Activated T-cell treated with anti-CD3 and anti-CD28 coated beads, Interleukin-2, amount 50 U/mL, for 48 hours (primary cell): ENCODE data around the gene AGBL3.

Experiments
- DNase-seq, 2 experiments: peaks; one replicate each; pipeline ENCODE4 v3.0.0-alpha.2; 2020

The AGBL3 gene

DNA sequence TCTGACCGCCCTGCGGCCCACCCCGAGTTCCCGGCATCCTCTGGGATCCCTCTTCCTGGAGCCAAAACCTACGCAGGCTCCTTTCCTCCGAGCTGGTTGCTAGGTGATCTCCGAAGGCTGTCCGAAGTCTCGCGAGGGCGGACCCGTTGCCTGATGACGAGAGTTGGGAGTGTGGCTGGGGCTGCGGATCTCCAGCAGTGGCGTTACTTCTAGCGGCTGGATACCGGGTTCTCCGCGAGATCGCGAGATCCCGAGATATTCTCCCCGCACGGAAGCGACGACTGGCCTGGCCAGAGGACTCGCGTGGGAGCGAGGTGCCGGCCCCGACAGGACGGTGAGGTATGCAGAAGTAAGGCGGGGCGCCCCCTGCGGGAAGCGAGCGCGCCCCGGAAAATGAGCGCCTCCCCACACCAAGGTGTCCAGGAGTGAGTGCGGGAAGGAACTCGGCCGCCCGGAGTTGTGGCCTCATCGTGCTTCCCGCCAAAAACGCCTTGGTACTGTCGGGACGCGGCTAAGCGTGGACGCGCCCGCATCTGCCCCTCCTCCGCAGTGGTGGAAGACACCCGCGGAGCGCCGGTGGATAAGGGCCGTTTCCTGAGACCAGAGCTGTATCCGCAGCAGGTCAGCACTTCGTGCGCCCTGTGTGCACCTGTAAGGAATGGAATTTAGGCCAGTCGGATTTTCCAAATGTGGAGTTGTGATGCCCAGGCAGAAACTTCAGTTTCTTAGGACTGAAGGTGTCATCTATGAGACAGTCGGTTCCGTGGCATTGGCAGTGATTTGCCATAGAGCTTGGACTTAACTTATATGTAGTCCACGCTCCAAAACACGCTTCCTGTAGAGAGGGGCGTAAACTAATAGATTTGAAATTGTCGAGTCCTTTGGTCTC, at the start of gene AGBL3:
TSS of gene AGBL3 (plus strand) at position 146 of the 889 bp plus-strand sequence. CDS start 1,426 bp downstream, outside the sequence.
- peak; percentile 95 for DNase-seq

DNA sequence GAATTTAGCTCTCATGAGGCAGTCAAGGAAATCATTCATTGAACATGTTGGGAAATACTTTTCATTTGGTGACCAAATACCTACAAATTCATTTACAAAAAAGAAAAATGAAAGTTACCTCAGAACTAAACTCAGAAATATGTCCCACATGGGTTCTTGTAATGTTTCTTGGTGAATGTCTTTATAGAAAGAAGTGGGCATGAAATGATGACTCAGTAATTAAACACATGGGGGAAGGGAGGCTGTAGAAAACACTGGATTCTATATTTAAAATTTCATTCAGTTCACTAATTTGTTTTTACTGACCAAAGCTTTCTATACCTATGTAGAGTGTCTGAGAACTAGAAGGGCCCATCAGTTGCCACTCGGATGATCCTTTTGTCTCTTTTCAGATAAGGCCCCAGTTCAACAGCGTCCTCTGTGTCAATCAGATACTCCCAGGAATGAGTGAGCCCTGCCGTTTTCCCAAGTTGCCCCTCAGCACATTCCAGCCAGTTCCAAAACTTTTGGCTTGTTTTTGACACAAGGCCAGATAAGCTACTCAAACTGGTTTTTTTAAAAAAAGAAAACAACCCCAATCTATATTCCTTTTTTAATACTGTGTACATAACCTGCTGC, 49.3 kb upstream of the AGBL3 start:
- DNase-seq, result no peak

- DNase-seq, result no peak
Observed at GRCh38 chr7:134938141-134938540, 48.2 kb upstream of the AGBL3 start.

DNA sequence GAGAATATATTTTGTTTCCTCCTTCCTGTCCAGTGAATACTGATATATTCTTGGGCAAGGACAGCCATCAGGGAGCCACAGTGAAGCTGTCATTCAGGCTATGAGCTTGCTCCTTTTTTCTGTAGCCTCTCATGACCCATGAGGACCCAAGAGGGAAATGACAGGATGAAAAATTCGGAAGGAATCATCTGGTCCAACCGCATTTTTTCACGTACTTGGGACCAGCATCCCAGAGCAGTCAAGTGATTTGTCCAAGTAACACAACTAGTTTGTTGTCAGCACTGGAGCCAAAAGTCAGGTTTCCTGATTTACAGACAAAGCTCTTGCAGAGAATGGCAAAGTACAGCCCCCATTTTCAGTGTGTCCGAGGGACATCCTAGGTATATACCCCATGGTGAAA, 47.2 kb upstream of the AGBL3 start:
- DNase-seq, result no peak

DNA sequence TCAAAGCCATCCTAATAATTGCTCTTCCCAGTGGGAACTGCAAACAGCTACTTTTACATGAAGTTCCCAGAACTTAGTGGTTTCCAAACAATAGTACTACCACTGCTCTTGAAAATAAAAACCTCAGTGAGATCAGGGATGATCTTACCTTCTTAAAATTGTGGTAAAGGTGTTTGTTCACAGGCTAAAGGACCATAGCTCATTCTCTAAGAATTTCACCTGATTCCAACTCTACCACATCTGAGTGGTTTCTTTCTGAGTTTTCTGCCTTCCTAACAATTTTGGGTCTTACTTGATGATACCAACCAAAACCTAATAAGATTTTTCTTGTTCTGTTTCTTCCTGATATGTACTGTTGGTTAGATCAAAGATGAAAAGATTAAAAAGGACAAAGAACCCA, 45.6 kb upstream of the AGBL3 start:
- no peak for DNase-seq

GRCh38 chr7:134941185-134941900, 45.0 kb upstream of the AGBL3 start:
- no peak for DNase-seq

DNA sequence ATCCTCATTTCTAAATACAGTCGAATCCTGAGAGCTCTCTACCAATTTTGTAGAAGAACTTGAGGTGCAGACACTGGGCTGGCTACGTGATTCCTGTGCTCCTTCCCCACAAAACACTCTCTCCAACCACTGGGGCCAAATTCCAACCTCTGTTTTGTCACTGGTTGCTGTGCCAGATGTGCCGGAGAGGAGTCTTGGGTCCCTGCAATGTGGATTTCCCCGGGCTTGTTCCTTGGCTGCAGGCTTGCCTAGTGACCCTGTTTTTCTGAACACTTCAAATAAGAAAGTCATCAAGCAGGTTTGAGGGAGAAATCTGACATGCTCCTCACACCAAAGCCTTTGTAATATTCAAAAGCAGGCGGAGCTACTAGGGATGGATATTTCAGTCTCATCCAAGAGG, 44.4 kb upstream of the AGBL3 start:
- no peak for DNase-seq

GRCh38 chr7:134942690-134943466, 43.4 kb upstream of the AGBL3 start:
- DNase-seq, result no peak

- DNase-seq, result no peak
Observed at GRCh38 chr7:134943785-134944400, 42.4 kb upstream of the AGBL3 start.

DNA sequence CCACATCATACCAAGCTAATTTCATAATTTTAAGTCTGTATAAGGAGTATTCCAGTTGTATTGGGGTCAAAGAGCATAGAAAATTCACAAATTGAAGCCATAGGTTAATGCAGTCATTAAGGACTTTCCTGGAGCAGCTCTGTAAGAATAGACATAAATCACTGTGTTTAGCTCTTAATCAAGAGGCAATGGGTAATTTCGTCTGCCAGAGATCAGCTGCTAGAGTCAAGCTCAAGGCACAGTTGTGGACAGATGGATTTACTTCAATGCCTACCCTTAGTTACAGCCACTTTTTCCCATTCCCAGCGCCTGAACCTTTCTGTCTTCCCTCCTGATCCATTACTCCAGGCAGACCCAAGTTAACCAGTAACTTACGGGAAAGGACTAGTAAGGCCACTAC, 40.6 kb upstream of the AGBL3 start:
- DNase-seq, result no peak

DNA sequence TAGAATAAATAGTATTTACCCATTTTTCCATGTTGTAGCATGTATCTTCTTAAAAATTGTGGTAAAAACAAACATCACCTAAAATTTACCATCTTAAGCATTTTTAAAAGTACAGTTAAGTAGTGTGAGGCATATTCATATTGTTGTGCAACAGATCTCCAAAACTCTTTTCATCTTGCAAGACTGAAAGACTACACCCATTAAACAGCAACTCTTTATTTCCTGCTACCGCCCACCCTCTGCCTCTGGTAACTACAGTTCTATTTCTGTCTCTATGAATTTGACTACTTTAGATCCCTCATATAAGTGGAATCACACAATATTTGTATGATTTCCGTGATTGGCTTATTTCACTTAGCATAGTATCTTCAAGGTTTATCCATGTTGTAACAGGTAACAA, 40.0 kb upstream of the AGBL3 start:
- DNase-seq, result no peak

- DNase-seq, result no peak
Observed at GRCh38 chr7:134947329-134947728, 39.0 kb upstream of the AGBL3 start.

DNA sequence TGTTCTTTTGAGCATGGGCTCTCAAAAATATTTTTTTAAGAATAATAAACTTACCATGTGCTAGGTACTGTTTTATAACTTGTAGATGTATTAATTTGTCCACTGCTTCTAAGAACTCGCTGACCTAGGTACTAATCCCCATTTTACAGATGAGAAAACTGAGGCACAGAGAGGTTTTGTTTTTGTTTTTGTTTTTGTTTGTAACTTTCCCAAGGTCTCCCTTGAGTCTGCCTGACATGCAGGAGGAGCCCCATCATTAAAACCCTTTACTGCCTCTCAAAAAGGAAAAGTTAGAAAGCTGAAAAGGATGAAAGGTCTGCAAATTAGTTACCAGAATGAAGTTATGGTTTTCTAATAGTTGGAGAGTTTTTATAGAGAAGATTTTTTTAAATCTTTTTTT, 38.5 kb upstream of the AGBL3 start:
- DNase-seq, result no peak

GRCh38 chr7:134948246-134948645, 38.1 kb upstream of the AGBL3 start:
- DNase-seq, result no peak

DNA sequence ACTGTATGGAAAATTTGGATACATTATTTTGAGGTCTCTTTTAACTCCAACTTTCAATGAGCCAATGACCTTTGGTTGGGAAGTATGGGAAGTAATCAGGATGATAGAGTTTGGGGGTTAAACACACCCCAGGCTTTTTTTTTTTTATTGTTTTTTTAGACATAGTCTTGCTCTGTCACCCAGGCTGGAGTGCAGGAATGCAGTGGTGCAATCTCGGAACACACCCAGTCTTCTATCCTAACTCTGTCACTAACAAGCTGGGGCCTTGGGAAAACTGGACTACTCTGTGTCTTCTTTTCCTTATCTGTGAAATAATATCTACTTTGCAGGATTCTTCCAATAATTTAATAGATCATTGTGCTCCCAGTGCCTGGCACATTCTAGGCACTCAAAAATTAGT, 37.6 kb upstream of the AGBL3 start:
- DNase-seq, result no peak

GRCh38 chr7:134949171-134949570, 37.1 kb upstream of the AGBL3 start:
- DNase-seq, result no peak

GRCh38 chr7:134954197-134955082, 31.9 kb upstream of the AGBL3 start:
- DNase-seq, result no peak

DNA sequence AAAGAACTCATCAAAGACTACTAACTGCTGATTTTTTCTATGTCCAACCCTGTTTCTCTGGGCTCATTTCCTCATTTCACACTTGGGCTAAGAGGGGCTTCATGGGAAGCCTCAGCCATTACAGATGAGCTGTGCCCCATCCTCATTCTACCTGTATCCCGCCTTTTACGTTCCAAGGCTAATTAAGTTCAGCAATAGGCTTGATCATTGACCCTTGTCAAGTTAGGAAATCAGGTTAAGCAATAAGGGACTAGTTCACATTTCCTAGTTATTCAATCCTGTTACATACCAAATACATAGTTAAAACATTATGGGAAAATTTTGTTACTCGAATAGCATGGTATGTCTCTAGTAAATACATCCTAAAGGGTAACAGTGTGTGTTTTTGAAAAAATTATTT, 29.3 kb upstream of the AGBL3 start:
- DNase-seq, result no peak

DNA sequence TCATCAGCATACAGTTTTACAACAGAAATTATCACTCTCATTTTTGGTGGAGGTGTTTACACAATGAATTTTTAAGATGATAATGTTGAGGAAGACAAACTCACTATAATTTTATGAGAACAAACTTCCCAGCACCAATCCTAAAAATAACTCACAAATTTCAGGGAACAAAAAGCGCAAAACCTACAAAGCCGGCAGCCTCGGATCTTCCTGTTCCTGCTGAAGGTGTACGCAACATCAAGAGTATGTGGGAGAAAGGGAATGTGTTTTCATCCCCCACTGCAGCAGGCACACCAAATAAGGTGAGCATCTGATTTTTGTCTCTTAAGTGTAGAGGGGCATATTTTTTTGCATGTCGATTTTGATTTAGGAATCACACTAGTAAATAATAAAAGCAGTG, 26.5 kb upstream of the AGBL3 start:
- DNase-seq, result no peak

GRCh38 chr7:134962270-134962780, 24.0 kb upstream of the AGBL3 start:
- DNase-seq, result no peak

DNA sequence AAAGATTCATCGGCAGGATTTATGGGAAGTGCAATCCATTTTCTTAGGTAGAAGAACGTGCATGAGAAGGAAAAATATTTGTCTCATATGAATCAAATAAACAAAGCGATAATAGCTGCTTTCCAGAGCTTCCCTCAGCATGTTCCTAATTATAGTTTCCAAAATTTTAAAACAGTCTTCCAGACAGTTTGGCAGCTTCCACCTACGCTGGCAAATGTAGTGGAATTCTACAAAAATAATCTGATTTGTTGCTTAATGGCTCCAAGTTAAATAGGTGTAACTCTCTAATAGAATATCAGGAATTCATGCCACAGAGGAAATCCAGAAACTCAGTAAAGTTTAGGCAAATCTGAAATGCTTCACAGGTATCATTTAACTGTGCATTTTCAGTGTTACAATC, 23.3 kb upstream of the AGBL3 start:
- no peak for DNase-seq
